ENCODE measurements around the gene GALNT6.
"Not testable (repeated sequence)": the region's sequence is repeated elsewhere in the genome, so short reads cannot be mapped to it uniquely, and the experiment has no call there.

The GALNT6 gene

GRCh38 chr12:51321882-51322281 is 69.3 kb downstream of the GALNT6 start:
- no peak for TF ChIP-seq CTCF (IDR thresholded peaks at IDR 0.05; ENCODE audit: low read depth, low read length, missing control alignments)
- H3K4me3 ChIP-seq (replicated peaks; ENCODE audit: low read depth, low read length), result no peak overlapping the region
- no peak for DNase-seq (ENCODE audit: extremely low read depth, low read depth)

GRCh38 chr12:51320695-51321320 is 70.4 kb downstream of the GALNT6 start:
- no peak for TF ChIP-seq CTCF (IDR thresholded peaks at IDR 0.05; ENCODE audit: low read depth, low read length, missing control alignments)
- no peak overlapping the region for H3K4me3 ChIP-seq (replicated peaks; ENCODE audit: low read depth, low read length)
- DNase-seq (ENCODE audit: extremely low read depth, low read depth), result peak; percentile 63

DNA sequence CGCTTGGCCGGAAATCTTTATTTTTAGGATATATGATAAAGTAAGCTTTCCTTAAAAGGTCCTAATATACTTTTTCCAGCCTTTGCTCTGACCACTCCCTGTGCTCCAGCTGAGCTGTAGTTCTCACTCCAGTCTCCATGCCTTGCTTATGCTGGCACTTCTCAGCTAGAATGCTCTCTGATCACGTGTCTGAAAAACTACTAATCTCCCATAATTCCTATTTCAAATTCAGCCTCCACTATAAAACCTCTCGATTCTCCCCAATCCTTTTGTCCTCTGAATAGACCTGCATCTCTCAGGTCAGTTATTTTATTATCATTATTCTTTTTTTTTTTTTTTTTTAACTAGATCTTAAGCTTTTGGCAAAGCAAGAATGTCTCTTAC is 70.9 kb downstream of the GALNT6 start:
- H3K4me3 ChIP-seq (replicated peaks; ENCODE audit: low read depth, low read length), result no peak overlapping the region
- no peak for DNase-seq (ENCODE audit: extremely low read depth, low read depth)
- no peak for TF ChIP-seq CTCF (IDR thresholded peaks at IDR 0.05; ENCODE audit: low read depth, low read length, missing control alignments)

GRCh38 chr12:51318846-51319599 is 72.2 kb downstream of the GALNT6 start:
- DNase-seq (ENCODE audit: extremely low read depth, low read depth), result no peak
- H3K4me3 ChIP-seq (replicated peaks; ENCODE audit: low read depth, low read length), result no peak overlapping the region
- no peak for TF ChIP-seq CTCF (IDR thresholded peaks at IDR 0.05; ENCODE audit: low read depth, low read length, missing control alignments)

GRCh38 chr12:51318057-51318806 is 73.0 kb downstream of the GALNT6 start:
- not testable (repeated sequence) for H3K4me3 ChIP-seq (replicated peaks; ENCODE audit: low read depth, low read length)

GRCh38 chr12:51311389-51311788 is 79.8 kb downstream of the GALNT6 start:
- DNase-seq (ENCODE audit: extremely low read depth, low read depth), result no peak
- TF ChIP-seq CTCF (IDR thresholded peaks at IDR 0.05; ENCODE audit: low read depth, low read length, missing control alignments), result no peak

More at GRCh38 chr12:51318057-51318806, 73.0 kb downstream of the GALNT6 start:
- not testable (repeated sequence) for DNase-seq (ENCODE audit: extremely low read depth, low read depth)

More at GRCh38 chr12:51311389-51311788, 79.8 kb downstream of the GALNT6 start:
- no peak overlapping the region for H3K4me3 ChIP-seq (replicated peaks; ENCODE audit: low read depth, low read length)

Data from HFF-Myc (cell line).